Stomach (tissue), 4 donors: Measurements from ENCODE around the gene S1PR1.

ENCODE experiments used
- CTCF ChIP-seq, 7 experiments: fragments of 450-650 bp in 4 of 7; fragments of 200-600 bp in 3 of 7; sonication (generic) in 3 of 7; IDR thresholded peaks; one replicate each; pipeline ENCODE4 v1.5.1; 2016 to 2019; ENCODE audit warnings: antibody characterized with exemption in 7 of 7, control low read depth in 2 of 7, mild to moderate bottlenecking in 1 of 7
- POLR2A ChIP-seq, 4 donors: fragments of 450-650 bp; IDR thresholded peaks; one replicate each; pipeline ENCODE4 v1.6.1; 2016; ENCODE audit warnings: antibody characterized with exemption in 4 of 4, control low read depth in 2 of 4, mild to moderate bottlenecking in 1 of 4, moderate library complexity in 1 of 4

GRCh38 chr1:101217148-101217547 is 19.7 kb upstream of the S1PR1 start:
- no peak for TF ChIP-seq CTCF (IDR thresholded peaks at IDR 0.05)
- no peak for TF ChIP-seq POLR2A (IDR thresholded peaks at IDR 0.05)
